ENCODE measurements around the gene VMO1. TPM values are rescaled to one million over a fixed set of nuclear protein-coding genes. Genes with fewer than 3 reads are reported as not detected.

Gene VMO1
- total and polyA plus RNA-seq, 2 donors (not counting 3 experiments of a cell fraction or from before 2014, with no cell fraction given), result 0.23 TPM; not detected in 1

- H3K4me1 ChIP-seq (ENCODE audit: control insufficient read depth, extremely low read depth, insufficient read depth, low read length), result peaks cover 24% of the 10 kb centered on the region
- no TSS peak for BruUV-seq (replicated peaks)
- FAIRE-seq (peak; percentile 8), DNase-seq (ENCODE audit: low read depth, low spot score) (no peak)
- H2AFZ ChIP-seq (ENCODE audit: low read depth, low read length), result no peak overlapping the region
- no peaks in the 10 kb centered on the region for H4K20me1 ChIP-seq (replicated peaks; ENCODE audit: control insufficient read depth, extremely low read depth, insufficient read depth, low read length)
- H3K4me3 ChIP-seq (replicated peaks in 1 of 3; ENCODE audit: insufficient read depth in 1 of 3, low read depth in 1 of 3, low read length in 3 of 3), result no peak overlapping the region
- H3K27me3 ChIP-seq (ENCODE audit: control insufficient read depth in 2 of 2, insufficient read depth in 2 of 2, low read length in 2 of 2), result peaks cover 16 to 24% of the 10 kb centered on the region in 2 experiments
- no peaks in the 10 kb centered on the region for H3K36me3 ChIP-seq (ENCODE audit: control insufficient read depth in 2 of 2, extremely low read depth in 1 of 2, insufficient read depth in 2 of 2, low read length in 2 of 2)
- POLR2A ChIA-PET, result no interaction called here
- intact Hi-C loops (cut with micrococcal nuclease), result loop anchor here (2.0 to 5.0 kb wide), 2 partner anchors 56 to 116 kb away; partner anchors contain the start of genes CHRNE and MED11
- no peak overlapping the region for H3K9ac ChIP-seq (replicated peaks; ENCODE audit: extremely low read depth, insufficient read depth, low read length)
- no peaks in the 10 kb centered on the region for H3K9me1 ChIP-seq (replicated peaks; ENCODE audit: control insufficient read depth, extremely low read depth, insufficient read depth, low read length)
- no peaks in the 10 kb centered on the region for H3K9me3 ChIP-seq (replicated peaks; ENCODE audit: control insufficient read depth, insufficient read depth, low read length)
- no peak overlapping the region for H3K27ac ChIP-seq (ENCODE audit: insufficient read depth, low read depth, low read length)
- TF ChIP-seq FOS (IDR thresholded peaks at IDR 0.05; ENCODE audit: borderline replicate concordance, insufficient read depth, low read length) (no peak), POLR2A (IDR thresholded peaks at IDR 0.05; ENCODE audit: low read depth, low read length) (no peak), CTCF (IDR thresholded peaks at IDR 0.05; ENCODE audit: extremely low read depth in 1 of 2, insufficient read depth in 1 of 2, low read depth in 1 of 2, low read length in 2 of 2) (no peak), MAX (IDR thresholded peaks at IDR 0.05; ENCODE audit: insufficient read depth, insufficient read length) (no peak), MYC (IDR thresholded peaks at IDR 0.05; ENCODE audit: low read depth, low read length) (no peak)
- peak overlapping the region; percentile 31 for H3K4me2 ChIP-seq (ENCODE audit: insufficient read depth, low read length)
- no peaks in the 10 kb centered on the region for H3K79me2 ChIP-seq (ENCODE audit: control insufficient read depth, insufficient read depth, low read length)
- dilution Hi-C loops (cut with MboI; ENCODE audit: extremely low pct_ligation_motif_present, low sequenced_read_pairs), result no loop called here
- CTCF ChIA-PET, result interaction anchor here (0.5 to 5.9 kb wide), 14 partner anchors 9 to 117 kb away, joined by 3 to 65 read pairs (median 4); partner anchors contain the start of genes ARRB2, C17orf107, CHRNE and PLD2
Observed at GRCh38 chr17:4786516-4786915, 352 bp upstream of the VMO1 start.
